NT2/D1 (cell line): ENCODE results near the gene C13orf42.

ENCODE experiments used
- DNase-seq: peaks from one replicate; pipeline ENCODE4 v3.0.0-alpha.2; 2011; ENCODE audit warnings: low read depth, low spot score
- H3K27me3 ChIP-seq: 2 replicates; pipeline ENCODE4 v1.6.0; 2011; ENCODE audit warnings: mild to moderate bottlenecking; ENCODE audit not compliant: insufficient read length, insufficient read depth
- H3K36me3 ChIP-seq: 2 replicates; pipeline ENCODE4 v1.6.1; 2011; ENCODE audit warnings: mild to moderate bottlenecking, low read length, mixed read lengths; ENCODE audit not compliant: insufficient read depth, insufficient read length
- H3K4me1 ChIP-seq: 2 replicates; pipeline ENCODE4 v1.5.1; 2011; ENCODE audit not compliant: insufficient read depth, insufficient read length
- H3K4me3 ChIP-seq: 2 replicates; pipeline ENCODE4 v1.5.1; 2011; ENCODE audit warnings: low read depth; ENCODE audit not compliant: insufficient read length
- H3K9ac ChIP-seq: 2 replicates; pipeline ENCODE4 v1.6.0; 2011; ENCODE audit warnings: low read depth; ENCODE audit not compliant: insufficient read length
- H3K9me3 ChIP-seq: 2 replicates; pipeline ENCODE4 v1.5.1; 2011; ENCODE audit warnings: mild to moderate bottlenecking, low read length; ENCODE audit not compliant: insufficient read depth
- SUZ12 ChIP-seq: IDR thresholded peaks from 2 replicates; pipeline ENCODE4 v1.6.1; 2011; ENCODE audit not compliant: insufficient read length, insufficient read depth; ENCODE audit errors: extremely low read depth
- YY1 ChIP-seq: IDR thresholded peaks from 2 replicates; pipeline ENCODE4 v1.6.1; 2011; ENCODE audit not compliant: insufficient read length, insufficient read depth
- ZNF274 ChIP-seq: IDR thresholded peaks from 2 replicates; pipeline ENCODE4 v1.6.1; 2011; ENCODE audit warnings: mild to moderate bottlenecking, low read depth, low read length

Gene C13orf42

DNA sequence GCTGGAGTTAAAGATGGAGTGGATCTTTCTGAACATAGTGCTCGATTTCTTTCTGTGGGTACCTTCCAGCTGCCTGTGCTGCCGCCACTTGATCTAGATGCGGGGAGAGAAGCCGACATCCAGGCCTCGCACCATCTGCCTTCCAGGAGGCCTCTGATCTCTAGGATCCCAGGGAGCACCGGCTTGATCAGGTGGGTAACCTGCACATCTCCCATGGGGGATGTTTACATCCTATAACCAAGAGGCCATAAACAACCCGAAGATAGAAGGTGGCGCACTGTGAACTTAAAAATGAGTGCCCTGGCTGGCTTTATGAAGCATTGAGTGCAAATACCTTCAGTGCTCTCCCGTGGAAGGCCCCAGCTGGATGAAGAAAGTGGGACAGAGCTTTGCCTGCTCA, at the start of gene C13orf42:
Gene C13orf42, minus strand, starts transcription at position 101 of the 400 bp plus-strand sequence. Its CDS starts 65 bp downstream, at position 36.
- Histone ChIP-seq H3K4me1 (no peaks in the 10 kb centered on the region), H3K9ac (no peak within 1 kb of the TSS), H3K9me3 (no peaks in the 10 kb centered on the region), H3K4me3 (no peak within 1 kb of the TSS), H3K36me3 (no peaks in the 10 kb centered on the region), H3K27me3 (no peaks in the 10 kb centered on the region)
- TF ChIP-seq ZNF274 (no peak), SUZ12 (no peak), YY1 (no peak)
- no peak for DNase-seq

DNA sequence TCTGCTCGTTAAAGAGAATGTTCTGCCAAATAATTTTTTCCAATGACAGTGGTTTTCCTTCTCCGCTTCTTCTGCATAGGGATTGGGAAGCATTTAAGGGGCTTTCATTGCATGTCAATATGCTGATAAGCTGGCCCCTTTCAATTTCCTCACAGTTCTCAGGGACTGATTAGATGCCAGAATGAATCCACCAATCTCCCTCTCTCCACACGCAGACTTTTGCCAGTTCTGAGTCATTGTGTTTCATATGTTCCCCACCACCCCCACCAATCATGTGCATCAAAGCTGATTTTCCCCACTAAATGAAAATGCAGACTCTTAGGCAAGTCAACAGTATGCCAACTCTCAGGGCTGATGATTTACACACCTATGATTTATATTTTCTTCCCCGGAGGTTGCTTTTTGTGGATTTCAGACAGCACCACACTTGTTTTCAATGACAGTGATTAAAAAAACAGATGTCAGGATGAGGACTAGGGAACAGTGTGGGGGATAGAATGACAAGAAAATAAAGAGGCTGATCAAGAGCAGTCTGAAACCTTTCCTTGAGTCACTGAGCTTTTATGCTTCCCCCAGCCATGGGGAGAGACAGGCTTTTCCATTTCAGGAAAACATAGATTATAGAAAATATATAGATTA, 47.9 kb upstream of the C13orf42 start:
- no peak overlapping the region for H3K4me3 ChIP-seq
- H3K36me3 ChIP-seq = no peaks in the 10 kb centered on the region
- TF ChIP-seq SUZ12 = no peak
- no peak overlapping the region for H3K9ac ChIP-seq
- no peaks in the 10 kb centered on the region for H3K4me1 ChIP-seq
- no peaks in the 10 kb centered on the region for H3K27me3 ChIP-seq
- DNase-seq = no peak
- H3K9me3 ChIP-seq = no peaks in the 10 kb centered on the region

DNA sequence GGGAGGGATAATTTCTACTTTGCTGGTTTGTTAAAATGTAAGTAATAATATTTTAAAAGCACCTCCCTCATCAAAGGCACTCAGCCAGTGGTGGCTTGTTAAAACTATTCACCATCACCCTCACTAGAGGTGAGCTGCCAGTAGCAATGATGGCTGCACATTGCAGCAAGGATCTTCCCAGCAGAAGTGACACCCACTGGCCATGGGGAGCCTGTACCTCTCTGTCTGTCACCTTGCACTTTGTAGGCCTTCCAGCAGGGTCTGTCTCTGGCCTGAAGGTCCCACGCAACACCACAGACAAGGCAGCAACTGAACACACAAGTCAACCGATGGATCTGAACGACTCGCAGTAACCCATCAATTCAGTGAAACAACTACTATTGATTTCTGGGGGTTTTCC, 47.3 kb upstream of the C13orf42 start:
- TF ChIP-seq SUZ12 (no peak), YY1 (no peak), ZNF274 (no peak)
- Histone ChIP-seq H3K9ac (no peak overlapping the region), H3K36me3 (no peaks in the 10 kb centered on the region), H3K4me3 (no peak overlapping the region), H3K4me1 (no peaks in the 10 kb centered on the region), H3K27me3 (no peaks in the 10 kb centered on the region), H3K9me3 (no peaks in the 10 kb centered on the region)
- DNase-seq = no peak

DNA sequence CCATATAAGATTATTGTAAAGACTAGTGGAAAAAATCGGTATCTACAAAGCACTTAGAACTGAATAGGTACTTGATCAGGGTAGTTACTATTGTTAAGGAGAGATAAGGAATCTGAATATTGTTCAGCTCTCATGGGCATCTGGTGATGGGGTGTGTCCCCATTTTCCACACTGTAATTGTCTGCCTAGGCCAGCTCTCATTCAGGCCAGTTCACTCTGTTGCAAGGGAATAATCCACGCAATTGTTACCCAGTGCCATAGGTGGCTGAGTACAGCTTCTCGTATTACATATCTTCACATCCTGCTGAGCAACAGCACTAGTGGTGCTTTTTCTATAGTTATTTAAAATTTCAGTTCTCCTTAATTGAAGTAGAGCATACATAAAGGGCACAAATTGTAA, 45.6 kb upstream of the C13orf42 start:
- H3K27me3 ChIP-seq = no peaks in the 10 kb centered on the region
- DNase-seq = no peak
- TF ChIP-seq ZNF274 (no peak), SUZ12 (no peak), YY1 (no peak)
- no peaks in the 10 kb centered on the region for H3K4me1 ChIP-seq
- no peak overlapping the region for H3K4me3 ChIP-seq
- H3K36me3 ChIP-seq = no peaks in the 10 kb centered on the region
- no peaks in the 10 kb centered on the region for H3K9me3 ChIP-seq
- no peak overlapping the region for H3K9ac ChIP-seq

DNA sequence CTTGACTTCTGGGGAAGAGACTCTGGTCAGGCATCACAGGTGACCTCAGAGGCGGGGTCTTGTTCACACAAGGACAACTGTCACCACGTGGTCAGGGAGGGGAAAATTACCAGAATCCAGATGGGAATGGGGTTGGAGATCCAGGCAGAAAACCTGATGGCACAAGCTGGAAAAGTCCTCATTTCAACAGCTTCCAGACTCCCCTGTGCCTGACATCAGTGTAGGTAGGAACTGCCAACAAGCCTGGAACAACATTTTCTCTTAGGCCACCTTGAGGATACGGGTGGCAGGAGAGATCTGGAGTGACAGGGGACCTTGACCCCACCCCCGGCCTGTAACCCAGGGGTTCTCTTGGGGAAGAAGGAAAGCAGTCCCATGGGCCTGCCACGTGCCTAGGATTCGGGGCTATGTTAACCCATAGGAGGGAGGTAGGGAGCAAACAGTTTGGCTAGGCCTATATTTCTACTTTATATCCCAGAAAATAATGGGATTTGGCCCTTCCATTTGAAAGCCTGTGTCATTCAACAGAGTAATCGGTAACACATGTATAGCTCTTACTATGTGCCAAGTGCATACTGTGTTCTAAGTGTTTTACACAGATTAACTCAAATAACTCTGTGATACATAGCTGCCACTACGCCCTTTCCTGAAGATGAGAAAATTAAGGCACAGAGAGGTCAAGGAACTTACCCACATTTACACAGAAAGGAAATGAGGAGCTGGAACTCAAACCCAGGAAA, 44.9 kb upstream of the C13orf42 start:
- DNase-seq = no peak

DNA sequence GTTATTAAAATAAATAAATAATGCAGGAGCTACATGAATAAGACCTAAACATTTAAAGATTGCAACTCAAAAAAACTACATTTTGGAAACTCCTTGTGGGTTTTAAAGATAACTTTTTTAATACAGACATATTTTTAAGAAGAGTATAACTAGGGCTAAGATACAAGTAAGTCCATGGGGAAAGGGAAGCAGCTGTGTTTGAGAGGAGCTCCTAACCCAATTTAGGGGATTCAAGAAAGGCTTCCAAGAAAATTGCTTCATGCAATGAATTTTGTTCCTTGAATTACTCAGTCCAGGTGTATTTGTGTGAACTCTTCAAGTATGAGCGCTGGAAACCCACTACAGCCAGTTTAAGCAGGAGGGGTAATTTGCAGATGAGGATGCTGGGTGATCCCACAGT, 44.1 kb upstream of the C13orf42 start:
- no peak for DNase-seq
- Histone ChIP-seq H3K27me3 (no peaks in the 10 kb centered on the region), H3K9me3 (no peaks in the 10 kb centered on the region), H3K4me1 (no peaks in the 10 kb centered on the region), H3K36me3 (no peaks in the 10 kb centered on the region), H3K9ac (no peak overlapping the region), H3K4me3 (no peak overlapping the region)
- TF ChIP-seq YY1 = no peak
- TF ChIP-seq ZNF274 = no peak
- no peak for TF ChIP-seq SUZ12

More for the DNA sequence above, 44.9 kb upstream of the C13orf42 start:
- H3K4me3 ChIP-seq = no peak overlapping the region
- H3K4me1 ChIP-seq = no peaks in the 10 kb centered on the region
- H3K9ac ChIP-seq = no peak overlapping the region
- H3K36me3 ChIP-seq = no peaks in the 10 kb centered on the region
- TF ChIP-seq SUZ12 = no peak
- TF ChIP-seq ZNF274 = no peak
- TF ChIP-seq YY1 = no peak
- H3K9me3 ChIP-seq = no peaks in the 10 kb centered on the region
- H3K27me3 ChIP-seq = no peaks in the 10 kb centered on the region

DNA sequence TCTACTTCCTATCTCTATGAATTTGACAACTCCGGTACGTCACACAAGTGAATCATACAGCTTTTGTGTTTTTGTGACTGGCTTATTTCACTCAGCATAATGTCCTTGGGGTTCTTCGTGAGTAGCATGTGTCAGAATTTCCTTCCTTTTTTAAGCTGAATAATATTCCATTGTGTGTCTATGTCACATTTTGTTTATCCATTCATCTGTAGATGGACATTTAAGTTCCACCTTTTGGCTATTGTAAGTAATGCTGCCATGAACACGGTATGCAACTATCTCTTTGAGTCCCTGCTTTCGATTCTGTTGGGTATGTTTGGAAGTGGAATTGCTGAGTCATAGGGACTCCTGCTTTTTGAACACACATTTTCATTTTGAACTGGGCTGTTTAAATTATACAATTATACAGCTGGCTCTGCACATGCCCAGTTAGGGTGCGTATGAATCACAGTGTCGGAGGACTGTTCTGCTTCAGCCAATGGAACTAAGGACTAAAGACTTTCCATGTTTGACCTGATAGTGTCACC, 43.0 kb upstream of the C13orf42 start:
- Histone ChIP-seq H3K27me3 (no peaks in the 10 kb centered on the region), H3K9me3 (no peaks in the 10 kb centered on the region), H3K36me3 (no peaks in the 10 kb centered on the region), H3K4me3 (no peak overlapping the region), H3K4me1 (no peaks in the 10 kb centered on the region), H3K9ac (no peak overlapping the region)
- no peak for DNase-seq
- TF ChIP-seq ZNF274 (no peak), SUZ12 (no peak), YY1 (no peak)
